GM11168 (cell line): ENCODE results near the gene LMX1B.
"Not testable (repeated sequence)": the region's sequence is repeated elsewhere in the genome, so short reads cannot be mapped to it uniquely, and the experiment has no call there.

Experiments
- in situ Hi-C: fragments of 300-500 bp; cut with MboI; formaldehyde crosslinking; loops from one replicate; pipeline ENCODE4 v1.12.0; 2022; ENCODE audit warnings: low sequenced_read_pairs; ENCODE audit not compliant: unreplicated experiment

LMX1B gene

DNA sequence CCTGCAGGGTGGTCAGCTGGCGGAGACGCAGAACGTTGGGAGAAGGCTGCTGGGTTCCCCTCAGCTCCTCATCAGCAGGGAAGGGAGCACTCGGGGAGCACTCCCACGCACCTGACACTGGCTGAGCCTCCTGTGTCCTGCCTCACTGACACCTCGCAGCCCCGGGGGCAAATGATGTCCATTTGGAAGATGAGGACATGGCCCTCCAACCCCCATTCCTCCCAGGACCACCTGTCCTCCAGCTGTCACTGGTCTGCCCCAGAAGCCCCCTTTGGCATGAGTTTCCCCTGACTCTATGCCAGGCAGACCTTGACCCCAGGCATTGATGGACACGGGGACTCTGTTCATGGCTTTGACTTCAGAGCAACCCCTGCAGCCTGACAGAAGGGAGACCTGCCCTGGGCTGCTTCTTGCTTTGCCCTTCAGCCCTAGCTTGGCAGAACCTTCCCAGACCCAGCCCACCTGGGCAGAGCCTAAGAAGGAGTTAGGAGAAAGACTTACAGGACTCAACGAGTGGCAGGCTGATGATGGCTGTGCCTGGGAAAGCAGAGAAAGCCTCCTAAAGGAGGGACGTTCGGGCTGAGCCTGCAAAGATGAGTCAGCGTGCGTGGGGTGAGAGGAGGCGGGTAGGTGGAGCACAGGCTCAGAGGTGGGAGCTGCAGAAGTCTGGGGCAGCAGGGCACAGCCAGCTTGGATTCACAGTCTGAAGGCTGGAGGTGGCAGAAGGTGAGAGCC, 90.6 kb downstream of the LMX1B start:
- in situ Hi-C loops: no loop called here

DNA sequence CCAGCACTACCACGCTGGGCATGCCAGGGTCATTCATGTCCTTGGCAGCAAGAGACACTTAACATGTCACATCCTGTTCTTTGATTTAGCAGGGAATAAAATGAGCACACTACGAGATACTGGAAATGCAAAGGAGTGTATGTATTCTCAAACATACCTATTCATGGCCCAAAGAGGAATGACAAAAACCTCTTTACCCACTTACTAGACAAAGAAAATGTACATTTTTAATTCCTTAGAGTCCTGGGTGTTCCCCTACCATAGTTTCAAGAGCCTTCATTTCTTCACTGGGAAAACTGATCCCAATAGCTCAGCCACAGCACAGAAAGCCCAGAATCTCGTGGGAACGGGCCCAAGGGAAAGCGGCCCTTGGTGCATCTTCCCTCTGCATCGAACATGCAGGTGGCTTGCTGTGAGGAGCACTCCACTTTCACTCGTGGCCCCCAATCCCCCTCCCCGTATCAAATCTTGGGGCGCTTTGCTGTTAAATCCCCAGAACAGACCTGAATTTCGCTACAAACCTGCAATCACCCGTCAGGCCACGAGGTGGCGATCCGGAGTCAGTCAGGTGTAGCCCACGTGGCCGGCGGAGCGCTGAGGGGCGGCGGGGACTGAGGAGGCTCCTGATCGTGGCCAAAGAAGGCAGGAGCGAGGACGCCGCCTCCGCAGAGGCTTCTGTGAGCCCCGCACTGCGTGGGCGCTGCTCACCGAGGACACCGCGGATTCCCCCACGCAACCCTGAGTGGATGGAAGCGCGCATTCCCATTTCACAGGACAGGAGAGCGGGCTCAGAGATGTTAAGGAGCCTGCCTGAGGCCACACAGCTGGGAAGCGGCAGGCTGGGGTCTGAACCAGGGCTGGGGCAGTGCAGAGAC, 91.4 kb downstream of the LMX1B start:
- in situ Hi-C loops: no loop called here

DNA sequence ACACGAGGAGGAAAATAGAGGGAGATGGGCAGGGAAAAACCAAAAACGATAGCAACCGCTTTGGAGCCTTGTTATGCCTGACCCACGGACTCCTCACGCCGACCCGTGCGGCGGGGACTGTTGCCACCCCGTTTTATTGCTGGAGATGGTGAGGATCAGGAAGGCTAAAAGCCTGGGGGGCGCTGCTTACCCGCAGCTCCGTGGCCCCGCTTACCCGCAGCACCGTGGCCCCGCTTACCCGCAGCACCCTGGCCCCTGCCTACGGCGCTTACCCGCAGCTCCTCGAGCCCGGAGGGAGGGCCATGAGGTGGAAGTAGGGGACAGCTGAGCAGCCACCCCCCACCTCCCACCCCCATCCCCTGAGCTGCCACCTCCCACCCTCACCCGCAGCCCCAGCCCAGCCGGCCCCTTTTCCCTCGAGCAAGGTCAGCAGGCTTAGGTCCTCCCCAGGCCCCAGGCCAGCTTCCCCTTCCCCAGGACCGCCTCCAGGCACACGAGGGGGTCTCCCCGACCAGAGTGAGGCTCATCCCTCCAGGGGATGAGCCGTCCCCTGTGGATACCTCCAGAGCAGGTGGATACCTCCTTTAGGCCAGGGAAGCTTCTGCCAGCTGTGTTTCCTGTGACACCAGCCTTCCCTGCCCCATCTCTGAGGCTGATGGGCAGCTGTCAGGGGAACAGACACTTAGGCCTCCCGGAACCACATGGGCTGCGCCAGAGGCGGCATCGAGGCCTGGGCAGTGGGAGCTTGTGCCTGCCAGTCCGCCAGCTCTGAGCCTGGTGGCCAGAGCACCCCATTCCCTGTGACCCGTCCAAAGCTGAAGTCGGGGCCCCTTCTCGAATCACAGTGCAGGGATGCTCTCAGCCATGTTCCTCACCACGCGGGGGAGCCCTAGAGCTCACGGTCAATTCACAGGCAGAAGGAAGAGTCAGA, 92.3 kb downstream of the LMX1B start:
- in situ Hi-C loops: no loop called here

DNA sequence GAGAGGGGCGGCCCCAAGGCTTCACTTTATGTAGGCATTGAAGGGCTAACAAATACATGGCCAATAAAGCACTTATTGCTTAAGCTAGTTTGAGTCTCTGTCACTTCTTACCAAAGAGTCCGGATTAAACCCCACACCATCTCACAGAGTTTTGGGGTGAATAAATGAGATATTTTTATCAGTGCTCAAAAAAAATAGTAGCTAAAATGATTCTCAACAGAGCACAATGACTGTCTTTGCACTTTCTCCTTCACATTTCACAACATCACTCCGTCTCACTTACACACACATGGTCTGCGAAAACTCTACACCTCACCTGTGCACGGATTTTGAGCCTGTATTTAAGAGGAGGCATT, 92.9 kb downstream of the LMX1B start:
- in situ Hi-C loops: no loop called here

DNA sequence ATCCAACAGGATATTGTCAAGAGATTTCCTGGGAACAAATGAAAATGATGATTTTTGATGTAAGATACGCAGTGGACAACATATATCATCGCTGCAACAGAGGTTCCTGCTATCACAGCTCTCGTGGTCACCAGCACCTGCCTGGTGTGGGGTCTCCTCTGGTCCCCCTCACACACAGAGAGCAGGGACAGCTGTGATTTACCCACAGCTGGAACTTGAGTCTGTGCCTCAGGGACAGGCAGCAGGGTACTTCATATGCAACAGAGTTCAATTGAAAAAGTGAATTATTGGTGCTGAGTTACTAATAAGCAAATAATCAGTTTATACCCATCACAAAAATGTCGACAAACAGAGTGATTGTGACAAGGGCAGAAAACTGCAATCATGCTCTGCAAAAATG, 93.4 kb downstream of the LMX1B start:
- in situ Hi-C loops: no loop called here

DNA sequence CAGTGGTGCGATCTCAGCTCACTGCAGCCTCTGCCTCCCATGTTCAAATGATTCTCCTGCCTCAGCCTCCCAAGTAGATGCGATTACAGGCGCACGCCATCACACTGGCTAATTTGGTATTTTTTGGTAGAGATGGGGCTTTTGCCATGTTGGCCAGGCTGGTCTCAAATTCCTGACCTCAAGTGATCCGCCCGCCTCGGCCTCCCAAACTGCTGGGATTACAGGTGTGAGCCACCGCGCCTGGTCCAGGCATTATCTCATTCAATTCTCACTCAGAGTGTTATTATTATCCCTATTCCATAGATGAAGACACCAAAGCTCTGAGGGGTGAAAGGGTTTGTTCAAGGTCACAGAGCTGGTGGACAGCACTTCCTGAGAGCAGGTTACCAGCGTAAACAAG, 94.0 kb downstream of the LMX1B start:
- in situ Hi-C loops: not testable (repeated sequence)

DNA sequence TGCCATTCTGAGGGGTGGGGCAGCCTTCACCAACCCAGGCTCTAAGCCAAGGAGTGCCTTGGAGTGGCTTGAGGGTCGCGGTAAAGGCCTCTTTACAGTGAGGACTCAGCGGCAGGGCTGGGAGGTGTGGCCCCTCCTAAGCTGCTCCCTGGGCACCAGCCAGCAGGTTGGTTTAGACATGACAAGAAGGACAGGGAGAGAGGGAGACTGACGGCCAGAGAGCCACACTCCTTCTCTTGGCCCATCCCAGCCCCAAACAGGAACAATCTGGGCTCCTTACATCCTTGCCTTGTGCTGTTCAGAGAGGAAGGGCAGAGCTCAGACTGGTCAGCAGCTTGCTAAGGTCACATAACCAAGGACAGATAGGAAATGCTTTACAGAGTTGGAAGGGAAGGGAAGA, 94.5 kb downstream of the LMX1B start:
- in situ Hi-C loops: no loop called here

DNA sequence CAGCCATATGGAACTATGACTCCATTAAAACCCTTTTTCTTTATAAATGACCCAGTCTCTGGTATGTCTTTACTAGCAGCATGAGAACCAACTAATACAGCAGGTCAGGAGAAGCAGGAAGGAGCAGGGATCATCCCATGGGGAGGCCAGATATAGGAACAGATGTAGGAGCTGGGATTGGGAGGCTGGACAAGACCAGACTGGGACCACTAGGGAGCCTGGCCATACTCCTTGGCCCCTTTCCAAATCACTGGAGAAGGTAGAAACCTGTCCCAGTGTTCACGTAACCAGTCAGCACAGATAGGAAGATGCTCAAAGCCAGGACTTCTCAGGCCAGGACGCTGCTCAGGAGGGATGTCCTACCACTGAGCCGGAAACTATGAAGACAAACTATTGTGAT, 95.5 kb downstream of the LMX1B start:
- in situ Hi-C loops: no loop called here

DNA sequence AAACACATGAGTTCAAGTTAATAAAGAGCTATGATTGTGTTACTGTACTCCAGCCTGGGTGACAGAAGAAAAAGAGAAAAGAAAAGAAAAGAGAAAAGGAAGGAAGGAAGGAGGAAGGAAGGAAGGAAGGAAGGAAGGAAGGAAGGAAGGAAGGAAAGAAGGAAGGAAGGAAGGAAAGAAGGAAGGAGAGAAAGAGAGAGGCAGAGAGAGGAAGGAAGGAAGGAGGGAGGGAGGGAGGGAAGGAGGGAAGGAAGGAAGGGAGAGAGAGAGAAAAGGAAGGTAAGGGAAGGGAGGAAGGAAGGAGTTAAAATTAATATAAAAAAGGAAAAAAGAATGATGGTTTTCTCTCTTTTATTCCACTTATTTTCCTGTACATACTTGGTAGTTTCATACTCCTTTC, 101.7 kb downstream of the LMX1B start:
- in situ Hi-C loops: loop anchor here (10.0 kb wide), 1 partner anchor 59 kb away; no protein-coding TSS in a partner anchor

DNA sequence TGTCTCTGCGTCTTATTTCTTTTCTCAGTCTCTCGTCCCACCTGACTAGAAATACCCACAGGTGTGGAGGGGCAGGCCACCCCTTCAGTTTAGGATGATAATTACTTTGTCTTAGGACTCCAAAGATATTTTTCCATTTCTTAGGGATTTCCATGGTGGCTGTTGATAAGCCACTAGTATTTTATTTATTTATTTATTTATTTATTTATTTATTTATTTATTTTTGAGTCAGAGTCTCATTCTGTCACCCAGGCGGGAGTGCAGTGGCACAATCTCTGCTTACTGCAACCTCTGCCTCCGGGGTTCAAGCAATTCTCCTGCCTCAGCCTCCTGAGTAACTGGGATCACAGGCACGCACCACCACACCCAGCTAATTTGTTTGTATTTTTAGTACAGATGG, 103.7 kb downstream of the LMX1B start:
- in situ Hi-C loops: loop anchor here (10.0 kb wide), 1 partner anchor 57 kb away; no protein-coding TSS in a partner anchor

DNA sequence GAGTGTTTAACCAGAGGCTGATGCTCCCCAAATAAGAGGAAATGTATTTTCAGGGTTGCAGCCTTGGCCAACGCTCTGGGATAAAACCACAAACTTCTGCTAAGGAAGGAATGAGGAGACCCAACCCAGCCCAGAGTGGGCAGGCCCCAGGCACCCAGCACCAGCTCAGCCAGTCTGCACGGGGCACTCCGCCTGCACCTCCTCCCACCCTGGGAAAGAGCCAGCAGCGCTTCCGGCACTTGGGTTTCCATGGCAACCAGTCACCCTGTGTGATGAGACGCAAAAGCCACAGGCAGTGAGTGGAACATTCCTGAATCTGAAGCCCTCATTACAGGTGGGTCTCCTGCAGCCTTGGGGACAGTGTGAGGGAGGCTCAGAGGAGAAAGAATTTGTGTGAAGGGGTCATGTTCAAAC, 105.9 kb downstream of the LMX1B start:
- in situ Hi-C loops: loop anchor here (10.0 kb wide), 1 partner anchor 55 kb away; no protein-coding TSS in a partner anchor

DNA sequence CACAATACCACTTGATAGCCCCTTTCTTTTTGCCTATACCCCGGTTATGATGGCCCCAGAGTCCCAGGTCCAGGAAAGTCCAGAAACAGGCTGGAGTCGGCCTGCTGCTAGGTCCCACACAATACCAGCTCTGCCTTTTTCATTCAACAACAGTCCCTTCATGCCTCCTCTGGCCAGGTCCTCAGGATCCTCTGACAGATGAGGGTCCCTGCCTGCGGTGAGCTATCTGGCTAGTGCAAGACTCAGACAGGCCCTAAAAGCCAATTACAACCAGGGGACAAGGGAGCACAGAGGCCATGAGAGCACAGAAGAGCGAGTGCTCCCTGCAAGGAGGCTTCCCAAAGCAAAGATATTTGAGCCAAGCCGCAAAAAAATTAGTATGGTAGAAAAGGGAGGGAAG, 106.3 kb downstream of the LMX1B start:
- in situ Hi-C loops: no loop called here

DNA sequence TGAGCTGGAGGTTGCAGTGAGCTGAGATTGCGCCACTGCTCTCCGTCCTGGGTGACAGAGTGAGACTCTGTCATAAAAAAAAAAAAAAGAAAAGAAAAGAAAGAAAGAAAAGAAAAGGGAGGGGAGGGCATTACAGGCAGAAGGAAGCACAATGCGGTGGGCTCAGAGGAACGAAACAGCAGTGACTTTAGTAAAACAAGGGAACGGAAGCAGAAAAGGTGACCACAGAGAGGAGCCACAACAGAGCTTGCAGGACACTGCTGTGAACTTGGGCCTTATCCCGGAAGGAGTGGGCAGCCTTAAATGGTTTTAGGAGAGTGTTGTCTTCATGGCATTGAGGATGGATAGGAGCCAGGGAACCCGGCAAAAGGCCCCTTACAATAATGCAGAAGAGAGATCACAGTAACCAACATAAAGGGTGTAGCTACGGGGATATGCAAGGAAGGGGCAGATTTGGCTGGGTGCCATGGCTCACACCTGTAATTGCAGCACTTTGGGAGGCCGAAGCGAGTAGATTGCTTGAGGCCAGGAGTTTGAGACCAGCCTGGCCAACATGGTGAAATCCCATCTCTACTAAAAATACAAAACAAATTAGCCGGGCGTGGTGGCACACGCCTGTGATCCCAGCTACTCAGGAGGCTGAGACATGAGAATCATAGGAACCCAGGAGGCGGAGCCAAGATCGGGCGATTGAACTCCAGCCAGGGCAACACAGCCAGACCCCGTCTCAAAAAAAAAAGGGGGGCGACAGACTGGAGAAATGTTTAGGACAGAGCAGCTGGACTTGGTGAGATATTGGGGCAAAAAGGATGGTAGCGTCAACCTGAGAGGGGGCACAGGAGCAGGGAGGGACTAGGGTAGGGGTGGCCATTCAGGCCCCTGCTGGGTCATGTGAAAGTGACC, 107.2 kb downstream of the LMX1B start:
- in situ Hi-C loops: no loop called here

DNA sequence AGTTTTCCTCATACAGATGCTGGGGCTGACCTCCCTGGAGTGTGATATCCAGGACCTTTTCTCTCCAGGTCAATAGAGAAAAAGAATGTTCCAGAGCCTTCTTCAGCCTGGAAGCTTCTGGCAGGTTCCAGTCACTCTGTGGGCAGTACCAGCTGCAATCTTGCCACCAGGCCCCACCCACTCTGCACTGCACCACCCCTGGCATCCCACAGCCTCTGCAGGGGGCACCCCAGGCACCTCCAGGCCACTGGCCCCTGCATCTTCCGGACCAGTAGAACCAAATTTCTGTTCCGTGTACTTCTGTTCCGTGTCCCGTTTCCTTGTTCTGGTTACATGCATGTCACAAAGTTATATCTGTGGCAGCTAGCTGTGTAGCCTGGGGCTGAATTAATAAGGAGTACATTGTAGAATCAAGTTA, 107.8 kb downstream of the LMX1B start:
- in situ Hi-C loops: no loop called here

DNA sequence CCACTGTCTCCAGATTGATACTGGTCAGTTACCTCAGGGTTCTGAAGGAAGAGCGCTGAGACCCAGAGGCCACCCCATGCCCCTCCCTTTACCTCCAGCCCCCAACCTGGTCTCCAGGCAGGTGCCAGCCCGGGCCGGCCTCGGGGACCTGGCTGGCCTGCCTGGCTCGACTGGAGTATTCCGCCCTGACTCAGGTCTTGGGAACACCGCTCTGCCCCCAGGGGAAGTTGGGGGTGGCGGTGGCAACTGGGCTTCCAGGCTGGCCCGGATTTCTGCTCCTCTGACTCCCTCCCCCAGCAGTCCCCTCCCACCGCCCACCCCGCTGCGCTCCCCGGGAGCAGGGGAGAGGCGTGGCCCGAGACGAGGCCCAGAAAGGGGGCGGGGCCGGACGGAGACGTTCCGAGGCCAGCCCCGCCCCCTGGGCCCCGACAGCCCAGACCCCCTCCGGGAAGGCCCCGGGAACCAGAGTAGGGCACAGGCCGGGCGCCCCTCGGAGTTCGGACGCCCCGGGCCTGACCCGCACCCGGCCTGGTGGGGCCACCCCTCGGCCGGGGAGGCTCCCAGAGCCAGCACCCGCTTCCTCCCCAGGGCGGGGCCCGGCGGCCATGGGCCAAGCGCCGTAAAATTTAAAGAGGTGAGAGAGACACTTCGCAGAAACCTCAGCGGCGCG, 108.7 kb downstream of the LMX1B start:
- in situ Hi-C loops: no loop called here

DNA sequence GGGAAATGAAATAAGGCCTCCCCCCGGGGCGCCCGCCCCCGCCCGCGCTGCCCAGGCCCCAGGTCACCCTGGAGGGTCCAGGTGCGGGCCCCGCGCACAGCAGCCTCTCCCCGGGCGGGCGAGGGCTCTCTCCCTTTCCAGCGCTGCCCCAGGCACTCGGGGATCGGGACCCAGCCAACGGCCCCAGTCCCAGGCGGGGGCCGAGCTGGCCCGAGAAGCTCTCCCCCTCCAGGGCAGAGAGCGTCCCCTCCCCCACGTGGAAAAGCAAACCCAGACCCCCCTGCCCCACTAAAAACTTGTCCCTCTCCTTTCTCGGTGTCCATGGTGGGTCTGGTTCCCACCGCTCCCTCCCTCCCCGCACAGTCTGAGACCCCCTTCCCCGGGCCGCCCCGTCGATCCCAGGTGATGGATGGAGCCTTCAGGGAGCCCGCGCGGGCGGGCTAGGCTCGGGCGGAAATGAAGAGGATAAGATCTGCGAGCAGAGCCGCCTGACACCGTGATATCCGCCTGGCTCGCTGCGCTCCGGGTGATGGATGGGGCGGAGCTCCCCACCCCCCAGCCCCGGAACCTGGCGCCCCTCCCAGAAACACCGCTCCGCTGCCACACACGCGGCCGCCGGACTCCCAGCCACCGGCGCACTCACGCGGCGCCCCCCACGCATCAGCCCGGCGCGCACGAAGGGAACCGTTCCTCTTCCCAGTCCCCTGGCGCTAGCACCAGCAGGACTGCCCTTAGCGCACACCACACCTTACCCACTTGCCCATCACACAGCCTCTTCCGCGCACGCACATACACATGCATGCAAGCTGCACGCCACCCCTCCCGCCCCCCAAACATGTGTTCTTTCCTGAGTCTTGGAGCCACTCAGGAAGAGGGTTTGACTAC, 109.4 kb downstream of the LMX1B start:
- in situ Hi-C loops: no loop called here

DNA sequence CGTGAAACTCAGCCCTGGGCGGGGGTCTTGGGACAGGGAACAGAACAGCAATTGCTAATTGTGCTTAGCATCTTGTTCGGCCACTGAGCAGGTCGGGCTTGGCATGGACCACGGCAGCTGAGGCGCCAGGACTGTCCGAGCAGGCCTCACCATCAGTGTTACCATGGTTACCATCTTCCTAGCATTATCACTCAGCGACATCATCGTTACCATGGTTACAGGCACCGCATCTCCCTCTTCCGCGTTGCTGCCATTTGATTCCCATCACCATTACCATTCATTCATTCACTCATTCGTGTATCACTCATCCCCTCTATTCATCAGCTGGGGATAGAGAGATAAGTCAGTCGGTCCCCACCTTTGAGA, 110.1 kb downstream of the LMX1B start:
- in situ Hi-C loops: no loop called here

DNA sequence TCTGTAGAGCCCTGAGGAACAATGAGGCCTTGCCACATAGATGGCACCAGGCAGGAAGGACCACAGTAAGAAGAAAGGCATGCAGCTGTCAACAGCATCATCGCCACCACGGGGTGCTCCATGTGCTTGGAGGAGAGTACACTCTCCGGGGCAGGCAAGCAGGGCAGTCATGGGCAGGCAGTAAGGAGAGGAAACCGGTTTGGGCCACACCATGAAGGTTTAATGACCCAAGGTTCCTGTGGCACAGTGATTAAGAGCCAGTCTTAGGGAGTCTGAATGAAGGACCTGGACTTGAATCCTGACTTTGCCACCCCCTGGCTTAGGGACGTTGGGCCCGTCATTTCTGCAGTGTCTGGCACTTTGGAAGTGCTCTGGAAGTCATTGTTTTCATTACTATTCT, 110.5 kb downstream of the LMX1B start:
- in situ Hi-C loops: no loop called here
